Spleen (tissue), 7 donors: ENCODE results near the gene ADCY1.

ENCODE experiments used
- CTCF ChIP-seq, 11 experiments: fragments of 200-600 bp in 7 of 11; fragments of 450-650 bp in 4 of 11; sonication (generic) in 4 of 11; IDR thresholded peaks in 8 of 11; conservative IDR thresholded peaks in 3 of 11; 1 replicate in 7 of 11; 2 replicates in 4 of 11; pipeline versions ENCODE4 v1.4.0 to v1.8.0; 2016 to 2021; ENCODE audit warnings: antibody characterized with exemption in 11 of 11, inconsistent platforms in 4 of 11, mild to moderate bottlenecking in 1 of 11
- POLR2A ChIP-seq, 3 donors: fragments of 450-650 bp; IDR thresholded peaks; one replicate each; pipeline ENCODE4 v1.5.1; 2017; ENCODE audit warnings: antibody characterized with exemption in 3 of 3, mild to moderate bottlenecking in 1 of 3
- POLR2AphosphoS5 ChIP-seq, 3 donors: sonication (generic); formaldehyde crosslinking; IDR thresholded peaks; one replicate each; pipeline ENCODE4 v1.5.1; 2017; ENCODE audit warnings: antibody characterized with exemption in 3 of 3
- donor health status: DM: no; HTN: no; CAD: no; lungs with moderate emphysema.
- donor health status: DM: no; HTN: no; CAD: no.
- donor health status: DM: no; HTN: no; CAD: no.

GRCh38 chr7:45650404-45651394, 76.5 kb downstream of the ADCY1 start:
- TF ChIP-seq CTCF (IDR thresholded peaks at IDR 0.05 in 8 of 11, conservative IDR thresholded peaks at IDR 0.05 in 3 of 11) (no peak), POLR2A (IDR thresholded peaks at IDR 0.05) (no peak), POLR2AphosphoS5 (IDR thresholded peaks at IDR 0.05) (no peak)
